SK-N-SH (cell line): Measurements from ENCODE around the gene MID1. TPM values are rescaled to one million over a fixed set of nuclear protein-coding genes. Genes with fewer than 3 reads are reported as not detected.

Experiments
- CTCF ChIA-PET: fragments of 300-600, 350-600 bp; formaldehyde crosslinking; extraction: SDS; loops from one replicate; lab custom pipeline; 2021; lab: Yijun Ruan, JAX
- POLR2A ChIA-PET: fragments of 350-600 bp; sonication (Branson Sonifier 250); formaldehyde crosslinking; extraction: SDS; loops from one replicate; lab custom pipeline; 2020; ENCODE audit warnings: antibody characterized with exemption, inconsistent platforms; lab: Yijun Ruan, JAX
- DNase-seq: peaks from one replicate; pipeline ENCODE4 v3.0.0; 2012
- H2AFZ ChIP-seq: fragments of 200-600 bp; sonication (generic); 2 replicates; pipeline ENCODE4 v1.8.1; 2016; ENCODE audit warnings: antibody characterized with exemption, mild to moderate bottlenecking, low read depth
- H3F3A ChIP-seq: fragments of 200-600 bp; sonication (generic); replicated peaks from 2 replicates; pipeline ENCODE3; 2016; ENCODE audit warnings: antibody characterized with exemption, mild to moderate bottlenecking; ENCODE audit not compliant: insufficient read depth
- H3K27ac ChIP-seq, 2 experiments: fragments of 200-500 bp in 1 of 2; fragments of 200-600 bp in 1 of 2; sonication (Bioruptor generic) in 1 of 2; sonication (generic), shearing (Covaris generic) in 1 of 2; 2 replicates each; pipeline versions ENCODE4 v1.5.1 to v1.6.1; 2014 to 2016; ENCODE audit warnings: low read depth in 2 of 2, inconsistent platforms in 1 of 2, low read length in 1 of 2, mild to moderate bottlenecking in 1 of 2, mixed read lengths in 1 of 2
- H3K27me3 ChIP-seq: fragments of 200-600 bp; sonication (generic), shearing (Covaris generic); 2 replicates; pipeline ENCODE4 v1.6.1; 2016; ENCODE audit warnings: mixed run types; ENCODE audit not compliant: insufficient read depth
- H3K36me3 ChIP-seq, 2 experiments: fragments of 200-500 bp in 1 of 2; fragments of 200-600 bp in 1 of 2; sonication (Bioruptor generic) in 1 of 2; sonication (generic) in 1 of 2; replicated peaks in 1 of 2; 2 replicates each; pipeline versions ENCODE3 to v1.5.1; 2014 to 2016; ENCODE audit warnings: low read length in 1 of 2, mild to moderate bottlenecking in 1 of 2; ENCODE audit not compliant: insufficient read depth in 2 of 2, control insufficient read depth in 1 of 2
- H3K4me1 ChIP-seq, 2 experiments: fragments of 200-500 bp in 1 of 2; fragments of 200-600 bp in 1 of 2; sonication (Bioruptor generic) in 1 of 2; sonication (generic), shearing (Covaris generic) in 1 of 2; 2 replicates each; pipeline versions ENCODE4 v1.5.1 to v1.6.1; 2014 to 2016; ENCODE audit warnings: low read depth in 1 of 2, low read length in 1 of 2, mixed run types in 1 of 2; ENCODE audit not compliant: insufficient read depth in 2 of 2, control insufficient read depth in 1 of 2
- H3K4me2 ChIP-seq: fragments of 200-600 bp; sonication (generic), shearing (Covaris generic); 2 replicates; pipeline ENCODE4 v1.6.1; 2017; ENCODE audit warnings: mixed run types
- H3K4me3 ChIP-seq, 2 experiments: fragments of 200-500 bp in 1 of 2; fragments of 200-600 bp in 1 of 2; sonication (Bioruptor generic) in 1 of 2; sonication (generic), shearing (Covaris generic) in 1 of 2; 2 replicates each; pipeline versions ENCODE4 v1.5.1 to v1.8.1; 2014 to 2016; ENCODE audit warnings: low read depth in 2 of 2, inconsistent platforms in 1 of 2, low read length in 1 of 2, mild to moderate bottlenecking in 1 of 2, mixed read lengths in 1 of 2, moderate library complexity in 1 of 2
- H3K79me2 ChIP-seq: fragments of 200-600 bp; sonication (generic); 2 replicates; pipeline ENCODE4 v1.8.1; 2017; ENCODE audit warnings: mild to moderate bottlenecking; ENCODE audit not compliant: insufficient read depth
- H3K9ac ChIP-seq: fragments of 200-600 bp; sonication (generic); 2 replicates; pipeline ENCODE4 v1.6.1; 2017; ENCODE audit warnings: mixed run types
- H3K9me2 ChIP-seq: fragments of 200-600 bp; sonication (generic); 2 replicates; pipeline ENCODE4 v1.6.1; 2017; ENCODE audit warnings: mixed run types
- H3K9me3 ChIP-seq: fragments of 200-600 bp; sonication (generic); 2 replicates; pipeline ENCODE4 v1.6.1; 2017; ENCODE audit warnings: mixed run types, mild to moderate bottlenecking, moderate library complexity
- H4K20me1 ChIP-seq: fragments of 200-600 bp; sonication (generic); 2 replicates; pipeline ENCODE4 v1.6.1; 2017; ENCODE audit warnings: mild to moderate bottlenecking, mixed run types; ENCODE audit not compliant: insufficient read depth
- ELF1 ChIP-seq: IDR thresholded peaks from 2 replicates; pipeline ENCODE4 v1.4.0; 2012
- FOXJ3 ChIP-seq: sonication (generic); formaldehyde crosslinking; IDR thresholded peaks from 2 replicates; pipeline ENCODE4 v1.5.1; 2020; ENCODE audit warnings: mild to moderate bottlenecking, missing genetic modification reagents
- FOXM1 ChIP-seq: IDR thresholded peaks from 2 replicates; pipeline ENCODE4 v1.4.0; 2012; ENCODE audit warnings: low read depth, mild to moderate bottlenecking
- GABPA ChIP-seq: IDR thresholded peaks from 2 replicates; pipeline ENCODE4 v1.4.0; 2012; ENCODE audit warnings: low read depth, mild to moderate bottlenecking
- MEF2A ChIP-seq: IDR thresholded peaks from 2 replicates; pipeline ENCODE4 v1.4.0; 2012; ENCODE audit warnings: low read depth, borderline replicate concordance
- NFIC ChIP-seq: IDR thresholded peaks from 2 replicates; pipeline ENCODE4 v1.4.0; 2012; ENCODE audit warnings: borderline replicate concordance
- POLR2AphosphoS5 ChIP-seq: IDR thresholded peaks from 2 replicates; pipeline ENCODE4 v1.6.1; 2012; ENCODE audit warnings: low read depth, low read length
- RAD21 ChIP-seq: IDR thresholded peaks from 2 replicates; pipeline ENCODE4 v1.6.1; 2012; ENCODE audit warnings: mild to moderate bottlenecking, low read length
- RCOR1 ChIP-seq: fragments of 150-350 bp; IDR thresholded peaks from 2 replicates; pipeline ENCODE4 v1.6.1; 2017; ENCODE audit warnings: antibody characterized with exemption, low read length
- RFX5 ChIP-seq: IDR thresholded peaks from 2 replicates; pipeline ENCODE4 v1.6.1; 2012; ENCODE audit warnings: mild to moderate bottlenecking, improper control_type of control experiment, low read length
- TAF1 ChIP-seq: IDR thresholded peaks from 2 replicates; pipeline ENCODE4 v1.6.1; 2012; ENCODE audit warnings: low read depth, mild to moderate bottlenecking, low read length, moderate library complexity, borderline replicate concordance
- TCF12 ChIP-seq: IDR thresholded peaks from 2 replicates; pipeline ENCODE4 v1.4.0; 2012
- whole genome bisulfite sequencing: methylation state at CpG from one replicate; pipeline ENCODE4 v1.1.6; 2017; ENCODE audit warnings: low lambda C conversion rate; 5-methylcytosine and 5-hydroxymethylcytosine counted together
- polyA plus RNA-seq, 3 experiments: library from polyadenylated mRNA; depleted of rRNA; stranded (reverse); fragments of >200 nt; gene quantifications; 2 replicates each; pipeline ENCODE4 v1.2.3, GENCODE V29; 2012
- TF ChIP-seq, protein P1 (sequence below): fragments of 200-600 bp; sonication (generic); IDR thresholded peaks from 2 replicates; pipeline ENCODE4 v1.6.1; 2017; ENCODE audit warnings: antibody characterized with exemption, mild to moderate bottlenecking, moderate library complexity
- TF ChIP-seq, protein P2 (sequence below): IDR thresholded peaks from 2 replicates; pipeline ENCODE4 v1.6.1; 2012; ENCODE audit warnings: mild to moderate bottlenecking, low read depth, low read length, moderate library complexity
- TF ChIP-seq, protein P3 (sequence below): IDR thresholded peaks from 2 replicates; pipeline ENCODE4 v1.4.0; 2012; ENCODE audit warnings: low read depth, borderline replicate concordance
- TF ChIP-seq, protein P4 (sequence below): fragments of 150-350 bp; IDR thresholded peaks from 2 replicates; pipeline ENCODE4 v1.6.1; 2017; ENCODE audit warnings: antibody characterized with exemption, low read length, low read depth, borderline replicate concordance

Gene MID1
- polyA plus RNA-seq, 1 of the 3 experiments (the other 2 are of a cell fraction) = 10.4 TPM

DNA sequence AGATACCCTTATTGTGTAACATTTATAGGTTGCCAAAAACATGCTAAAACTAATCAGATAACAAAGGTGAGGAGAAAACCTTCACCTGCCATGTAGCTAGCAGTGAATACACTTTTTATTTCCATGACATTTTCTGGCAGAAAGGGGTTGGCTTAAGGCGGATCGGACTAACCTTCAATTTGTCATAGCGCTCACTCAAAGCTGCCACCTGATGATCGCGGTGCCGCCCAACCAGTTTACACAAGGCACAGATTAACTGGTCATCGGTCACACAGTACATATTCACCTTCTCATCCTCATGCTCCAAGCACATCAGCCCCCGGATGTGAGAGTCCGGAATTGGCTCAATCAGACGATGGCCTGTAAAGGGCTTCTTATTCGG is 53.7 kb downstream of the MID1 start (continued):
- no peak for TF ChIP-seq POLR2AphosphoS5
- no peak for TF ChIP-seq RCOR1
- TF ChIP-seq FOXM1 = no peak

DNA sequence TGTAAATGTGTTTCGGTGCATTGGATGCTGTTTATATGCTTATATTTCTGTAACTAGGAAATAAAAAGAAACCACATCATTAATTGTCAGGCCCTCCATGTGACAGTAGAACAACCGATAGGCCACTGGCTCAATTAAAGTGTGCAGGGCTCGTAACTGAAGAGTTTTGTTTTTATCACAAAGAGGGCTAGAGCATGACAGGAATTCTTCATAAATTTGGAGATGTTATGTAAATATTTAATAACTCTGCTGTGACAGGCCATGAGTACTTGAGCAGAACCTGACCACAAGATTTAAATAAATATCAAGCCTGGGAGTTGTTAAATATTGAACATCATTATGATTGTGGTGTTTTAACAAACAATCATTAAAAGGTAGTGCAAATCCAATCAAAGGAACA is 55.9 kb downstream of the MID1 start:
- Histone ChIP-seq H4K20me1 (no peaks in the 10 kb centered on the region), H3K4me2 (no peak overlapping the region), H3K9ac (no peak overlapping the region), H3K79me2 (no peaks in the 10 kb centered on the region), H3K36me3 (no peaks in the 10 kb centered on the region), H3K4me1 (no peaks in the 10 kb centered on the region; a peak in 1 of 4 replicates), H3K9me2 (no peaks in the 10 kb centered on the region), H3K9me3 (no peaks in the 10 kb centered on the region), H3K27ac (no peak overlapping the region), H3K4me3 (no peak overlapping the region), H2AFZ (no peak overlapping the region), H3K27me3 (no peaks in the 10 kb centered on the region), H3F3A (no peaks in the 10 kb centered on the region)
- TF ChIP-seq RFX5 = no peak
- TF ChIP-seq, protein P1, sequence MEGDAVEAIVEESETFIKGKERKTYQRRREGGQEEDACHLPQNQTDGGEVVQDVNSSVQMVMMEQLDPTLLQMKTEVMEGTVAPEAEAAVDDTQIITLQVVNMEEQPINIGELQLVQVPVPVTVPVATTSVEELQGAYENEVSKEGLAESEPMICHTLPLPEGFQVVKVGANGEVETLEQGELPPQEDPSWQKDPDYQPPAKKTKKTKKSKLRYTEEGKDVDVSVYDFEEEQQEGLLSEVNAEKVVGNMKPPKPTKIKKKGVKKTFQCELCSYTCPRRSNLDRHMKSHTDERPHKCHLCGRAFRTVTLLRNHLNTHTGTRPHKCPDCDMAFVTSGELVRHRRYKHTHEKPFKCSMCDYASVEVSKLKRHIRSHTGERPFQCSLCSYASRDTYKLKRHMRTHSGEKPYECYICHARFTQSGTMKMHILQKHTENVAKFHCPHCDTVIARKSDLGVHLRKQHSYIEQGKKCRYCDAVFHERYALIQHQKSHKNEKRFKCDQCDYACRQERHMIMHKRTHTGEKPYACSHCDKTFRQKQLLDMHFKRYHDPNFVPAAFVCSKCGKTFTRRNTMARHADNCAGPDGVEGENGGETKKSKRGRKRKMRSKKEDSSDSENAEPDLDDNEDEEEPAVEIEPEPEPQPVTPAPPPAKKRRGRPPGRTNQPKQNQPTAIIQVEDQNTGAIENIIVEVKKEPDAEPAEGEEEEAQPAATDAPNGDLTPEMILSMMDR = no peak
- TF ChIP-seq, protein P2, sequence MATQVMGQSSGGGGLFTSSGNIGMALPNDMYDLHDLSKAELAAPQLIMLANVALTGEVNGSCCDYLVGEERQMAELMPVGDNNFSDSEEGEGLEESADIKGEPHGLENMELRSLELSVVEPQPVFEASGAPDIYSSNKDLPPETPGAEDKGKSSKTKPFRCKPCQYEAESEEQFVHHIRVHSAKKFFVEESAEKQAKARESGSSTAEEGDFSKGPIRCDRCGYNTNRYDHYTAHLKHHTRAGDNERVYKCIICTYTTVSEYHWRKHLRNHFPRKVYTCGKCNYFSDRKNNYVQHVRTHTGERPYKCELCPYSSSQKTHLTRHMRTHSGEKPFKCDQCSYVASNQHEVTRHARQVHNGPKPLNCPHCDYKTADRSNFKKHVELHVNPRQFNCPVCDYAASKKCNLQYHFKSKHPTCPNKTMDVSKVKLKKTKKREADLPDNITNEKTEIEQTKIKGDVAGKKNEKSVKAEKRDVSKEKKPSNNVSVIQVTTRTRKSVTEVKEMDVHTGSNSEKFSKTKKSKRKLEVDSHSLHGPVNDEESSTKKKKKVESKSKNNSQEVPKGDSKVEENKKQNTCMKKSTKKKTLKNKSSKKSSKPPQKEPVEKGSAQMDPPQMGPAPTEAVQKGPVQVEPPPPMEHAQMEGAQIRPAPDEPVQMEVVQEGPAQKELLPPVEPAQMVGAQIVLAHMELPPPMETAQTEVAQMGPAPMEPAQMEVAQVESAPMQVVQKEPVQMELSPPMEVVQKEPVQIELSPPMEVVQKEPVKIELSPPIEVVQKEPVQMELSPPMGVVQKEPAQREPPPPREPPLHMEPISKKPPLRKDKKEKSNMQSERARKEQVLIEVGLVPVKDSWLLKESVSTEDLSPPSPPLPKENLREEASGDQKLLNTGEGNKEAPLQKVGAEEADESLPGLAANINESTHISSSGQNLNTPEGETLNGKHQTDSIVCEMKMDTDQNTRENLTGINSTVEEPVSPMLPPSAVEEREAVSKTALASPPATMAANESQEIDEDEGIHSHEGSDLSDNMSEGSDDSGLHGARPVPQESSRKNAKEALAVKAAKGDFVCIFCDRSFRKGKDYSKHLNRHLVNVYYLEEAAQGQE = no peak
- TF ChIP-seq ELF1 = no peak
- TF ChIP-seq RCOR1 = no peak
- no peak for DNase-seq
- ChIA-PET POLR2A (no interaction called here), CTCF (no interaction called here)
- 39% methylated on average over 3 of the region's 3 CpGs for WGBS

DNA sequence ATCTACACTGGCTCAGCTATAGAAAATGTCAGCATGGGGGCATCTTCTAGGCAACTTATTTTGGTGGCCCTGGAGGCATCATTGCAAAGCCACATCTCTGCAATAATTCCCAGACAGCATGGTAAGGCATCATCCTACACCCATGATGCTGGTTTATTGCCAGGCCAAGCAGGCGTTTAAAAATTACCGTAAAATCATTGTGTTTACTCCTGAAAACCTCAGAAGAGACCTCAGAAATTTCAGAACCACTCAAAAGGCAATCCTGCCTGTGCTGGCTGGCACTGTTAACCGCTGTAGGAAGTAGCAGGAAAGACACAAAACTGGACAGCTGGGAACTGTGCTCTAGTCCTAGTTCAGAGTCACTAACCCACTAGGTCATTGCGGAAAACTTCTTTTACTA is 63.2 kb downstream of the MID1 start:
- Histone ChIP-seq H3F3A (no peaks in the 10 kb centered on the region), H3K27ac (no peak overlapping the region), H3K79me2 (no peaks in the 10 kb centered on the region), H3K9me3 (no peaks in the 10 kb centered on the region), H3K4me2 (no peak overlapping the region), H3K4me3 (no peak overlapping the region), H3K36me3 (no peaks in the 10 kb centered on the region), H3K9me2 (no peaks in the 10 kb centered on the region), H4K20me1 (no peaks in the 10 kb centered on the region), H2AFZ (no peak overlapping the region), H3K4me1 (no peaks in the 10 kb centered on the region), H3K9ac (no peak overlapping the region), H3K27me3 (no peaks in the 10 kb centered on the region)
- TF ChIP-seq FOXJ3 (CRISPR knock-in tag) = no peak
- no peak for TF ChIP-seq NFIC
- TF ChIP-seq GABPA = no peak
- TF ChIP-seq, protein P3, sequence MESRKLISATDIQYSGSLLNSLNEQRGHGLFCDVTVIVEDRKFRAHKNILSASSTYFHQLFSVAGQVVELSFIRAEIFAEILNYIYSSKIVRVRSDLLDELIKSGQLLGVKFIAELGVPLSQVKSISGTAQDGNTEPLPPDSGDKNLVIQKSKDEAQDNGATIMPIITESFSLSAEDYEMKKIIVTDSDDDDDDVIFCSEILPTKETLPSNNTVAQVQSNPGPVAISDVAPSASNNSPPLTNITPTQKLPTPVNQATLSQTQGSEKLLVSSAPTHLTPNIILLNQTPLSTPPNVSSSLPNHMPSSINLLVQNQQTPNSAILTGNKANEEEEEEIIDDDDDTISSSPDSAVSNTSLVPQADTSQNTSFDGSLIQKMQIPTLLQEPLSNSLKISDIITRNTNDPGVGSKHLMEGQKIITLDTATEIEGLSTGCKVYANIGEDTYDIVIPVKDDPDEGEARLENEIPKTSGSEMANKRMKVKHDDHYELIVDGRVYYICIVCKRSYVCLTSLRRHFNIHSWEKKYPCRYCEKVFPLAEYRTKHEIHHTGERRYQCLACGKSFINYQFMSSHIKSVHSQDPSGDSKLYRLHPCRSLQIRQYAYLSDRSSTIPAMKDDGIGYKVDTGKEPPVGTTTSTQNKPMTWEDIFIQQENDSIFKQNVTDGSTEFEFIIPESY = no peak
- TF ChIP-seq RFX5 = no peak
- TF ChIP-seq ELF1 = no peak
- no peak for TF ChIP-seq TCF12
- TF ChIP-seq, protein P4, sequence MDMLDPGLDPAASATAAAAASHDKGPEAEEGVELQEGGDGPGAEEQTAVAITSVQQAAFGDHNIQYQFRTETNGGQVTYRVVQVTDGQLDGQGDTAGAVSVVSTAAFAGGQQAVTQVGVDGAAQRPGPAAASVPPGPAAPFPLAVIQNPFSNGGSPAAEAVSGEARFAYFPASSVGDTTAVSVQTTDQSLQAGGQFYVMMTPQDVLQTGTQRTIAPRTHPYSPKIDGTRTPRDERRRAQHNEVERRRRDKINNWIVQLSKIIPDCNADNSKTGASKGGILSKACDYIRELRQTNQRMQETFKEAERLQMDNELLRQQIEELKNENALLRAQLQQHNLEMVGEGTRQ = no peak
- no peak for TF ChIP-seq RAD21
- TF ChIP-seq MEF2A = no peak
- TF ChIP-seq TAF1 = no peak
- ChIA-PET CTCF (no interaction called here), POLR2A (no interaction called here)
- WGBS = 48% methylated on average over 4 of the region's 4 CpGs
- DNase-seq = no peak
